OCI-LY7 (cell line): ENCODE measurements around the gene NTRK3.

Source experiments
- CTCF ChIP-seq: fragments of 200-600 bp; sonication (generic); conservative IDR thresholded peaks from 2 replicates; pipeline ENCODE4 v1.5.1; 2014; ENCODE audit warnings: mild to moderate bottlenecking, antibody characterized with exemption, low read length, moderate library complexity, mixed read lengths
- EZH2phosphoT487 ChIP-seq: fragments of 200-600 bp; sonication (generic); IDR thresholded peaks from 2 replicates; pipeline ENCODE4 v1.6.1; 2018; ENCODE audit warnings: low read depth, borderline replicate concordance, mild to moderate bottlenecking, mixed run types, antibody characterized with exemption, low read length, moderate library complexity, mixed read lengths

GRCh38 chr15:87930457-87930856, 326.1 kb downstream of the NTRK3 start:
- no peak for TF ChIP-seq CTCF
- TF ChIP-seq EZH2phosphoT487, result no peak
